HEK293 (cell line): Measurements from ENCODE around the gene NIBAN1.
"Not testable (repeated sequence)": the region's sequence is repeated elsewhere in the genome, so short reads cannot be mapped to it uniquely, and the experiment has no call there.

Experiments
- CTCF ChIA-PET: fragments of 350-600 bp; formaldehyde crosslinking; extraction: SDS; loops from one replicate; lab custom pipeline; 2021; ENCODE audit warnings: antibody characterized with exemption; lab: Yijun Ruan, JAX
- POLR2A ChIA-PET: fragments of 300-600 bp; formaldehyde crosslinking; extraction: SDS; loops from one replicate; lab custom pipeline; 2020; ENCODE audit warnings: antibody characterized with exemption, inconsistent platforms; lab: Yijun Ruan, JAX
- H3K27ac ChIP-seq: fragments of 200-500 bp; sonication (Bioruptor generic); 2 replicates; pipeline ENCODE4 v1.5.1; 2014; ENCODE audit warnings: low read depth, low read length, control low read depth, inconsistent platforms; ENCODE audit errors: extremely low read depth
- H3K36me3 ChIP-seq, 2 experiments: fragments of 200-500 bp in 1 of 2; sonication (Bioruptor generic) in 1 of 2; 1 replicate in 1 of 2; 2 replicates in 1 of 2; pipeline ENCODE4 v1.5.1; 2014 to 2017; ENCODE audit warnings: inconsistent platforms in 2 of 2, low read length in 2 of 2; ENCODE audit not compliant: control insufficient read depth in 2 of 2, insufficient read depth in 1 of 2
- H3K4me1 ChIP-seq: fragments of 200-500 bp; sonication (Bioruptor generic); 2 replicates; pipeline ENCODE4 v1.5.1; 2014; ENCODE audit warnings: mild to moderate bottlenecking, low read length, inconsistent platforms; ENCODE audit not compliant: control insufficient read depth, insufficient read depth
- H3K4me3 ChIP-seq: 2 replicates; pipeline ENCODE4 v1.5.1; 2011; ENCODE audit warnings: low read depth, mild to moderate bottlenecking, control low read depth, low read length, moderate library complexity
- H3K9me3 ChIP-seq: fragments of 200-500 bp; sonication (Bioruptor generic); 2 replicates; pipeline ENCODE4 v1.5.1; 2014; ENCODE audit warnings: low read depth, low read length, inconsistent platforms; ENCODE audit not compliant: control insufficient read depth, insufficient read depth
- FEZF1 ChIP-seq: fragments of 450-650 bp; formaldehyde crosslinking; IDR thresholded peaks from 2 replicates; pipeline ENCODE4 v1.5.1; 2016; ENCODE audit warnings: missing biosample characterization, missing genetic modification characterization
- HOXA7 ChIP-seq: sonication (generic); formaldehyde crosslinking; IDR thresholded peaks from 2 replicates; pipeline ENCODE4 v1.8.1; 2022; ENCODE audit warnings: missing genetic modification reagents, borderline replicate concordance
- MEIS1 ChIP-seq: sonication (generic); formaldehyde crosslinking; IDR thresholded peaks from 2 replicates; pipeline ENCODE4 v1.8.1; 2022; ENCODE audit warnings: missing genetic modification reagents, mild to moderate bottlenecking, borderline replicate concordance
- ZBTB1 ChIP-seq: fragments of 450-650 bp; formaldehyde crosslinking; IDR thresholded peaks from 2 replicates; pipeline ENCODE4 v1.5.1; 2016; ENCODE audit warnings: missing biosample characterization, missing genetic modification characterization
- ZBTB20 ChIP-seq: fragments of 450-650 bp; formaldehyde crosslinking; IDR thresholded peaks from 2 replicates; pipeline ENCODE4 v1.5.1; 2016; ENCODE audit warnings: missing biosample characterization, missing genetic modification characterization
- ZNF16 ChIP-seq: fragments of 450-650 bp; formaldehyde crosslinking; IDR thresholded peaks from 2 replicates; pipeline ENCODE4 v1.5.1; 2016; ENCODE audit warnings: low read depth, missing biosample characterization, missing genetic modification characterization
- ZNF169 ChIP-seq: fragments of 450-650 bp; formaldehyde crosslinking; IDR thresholded peaks from 2 replicates; pipeline ENCODE4 v1.5.1; 2016; ENCODE audit warnings: missing biosample characterization, missing genetic modification characterization
- ZNF184 ChIP-seq: fragments of 450-650 bp; IDR thresholded peaks from 2 replicates; pipeline ENCODE4 v1.5.1; 2018; ENCODE audit warnings: missing biosample characterization, mild to moderate bottlenecking, missing genetic modification characterization
- ZNF311 ChIP-seq: fragments of 450-650 bp; formaldehyde crosslinking; IDR thresholded peaks from 2 replicates; pipeline ENCODE4 v1.5.1; 2017; ENCODE audit warnings: missing biosample characterization, missing genetic modification characterization, borderline replicate concordance
- ZNF658 ChIP-seq: fragments of 450-650 bp; formaldehyde crosslinking; IDR thresholded peaks from 2 replicates; pipeline ENCODE4; 2016; ENCODE audit warnings: missing biosample characterization, missing genetic modification characterization
- TF ChIP-seq, protein P1 (sequence below): fragments of 450-650 bp; formaldehyde crosslinking; IDR thresholded peaks from 2 replicates; pipeline ENCODE4 v1.5.1; 2017; ENCODE audit warnings: missing biosample characterization, missing genetic modification characterization
- TF ChIP-seq, protein P2 (sequence below): sonication (generic); formaldehyde crosslinking; IDR thresholded peaks from 2 replicates; pipeline ENCODE4 v1.8.1; 2022; ENCODE audit warnings: mild to moderate bottlenecking, moderate library complexity, missing genetic modification reagents

The NIBAN1 gene

DNA sequence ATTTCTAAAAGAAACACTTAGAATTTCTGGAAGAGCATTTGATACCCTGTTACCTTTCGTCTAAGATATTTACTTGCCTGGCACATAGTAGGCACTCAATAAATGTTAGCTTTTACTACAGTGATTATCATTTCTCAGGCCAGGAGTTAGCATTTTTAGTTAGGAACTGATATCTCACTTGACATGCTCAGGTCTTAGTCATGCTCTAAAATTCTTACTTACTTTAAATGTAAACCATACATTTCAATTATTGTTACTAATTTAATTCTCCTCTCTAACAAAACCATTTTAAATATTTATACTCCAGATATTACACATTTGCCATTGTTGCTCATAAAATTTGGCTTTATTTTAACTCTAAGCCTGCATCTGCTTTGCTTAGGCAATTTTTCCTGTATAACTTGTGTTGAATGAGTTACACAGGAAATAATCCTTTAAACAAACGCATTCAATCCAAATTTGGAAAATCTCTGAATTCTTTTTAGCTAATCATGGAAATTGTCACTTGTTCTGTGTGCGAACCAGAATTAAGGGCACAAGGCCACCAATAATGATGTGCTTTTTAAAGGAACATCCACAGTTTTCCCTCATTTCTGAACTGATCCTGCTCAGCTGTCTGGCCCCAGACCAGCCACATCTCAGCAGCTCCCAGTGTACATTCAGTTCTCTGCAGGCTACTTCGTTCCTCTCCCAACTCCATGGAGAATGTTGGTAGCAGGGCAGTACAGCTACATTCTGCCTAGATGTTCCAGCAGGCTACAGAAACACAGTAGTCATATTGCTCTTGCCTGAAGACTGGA is 15.6 kb downstream of the NIBAN1 start:
- Histone ChIP-seq H3K4me3 (no peak overlapping the region), H3K9me3 (no peaks in the 10 kb centered on the region), H3K36me3 (no peaks in the 10 kb centered on the region), H3K4me1 (peaks cover 4% of the 10 kb centered on the region; the same call in 1 of the 2 replicates), H3K27ac (no peak overlapping the region)
- CTCF ChIA-PET: interaction anchor here (0.6 kb wide), 1 partner anchor 20 kb away, joined by 3 read pairs; no protein-coding TSS in a partner anchor
- TF ChIP-seq ZNF169 (tag by site-specific recombination): no peak
- TF ChIP-seq, protein P1, sequence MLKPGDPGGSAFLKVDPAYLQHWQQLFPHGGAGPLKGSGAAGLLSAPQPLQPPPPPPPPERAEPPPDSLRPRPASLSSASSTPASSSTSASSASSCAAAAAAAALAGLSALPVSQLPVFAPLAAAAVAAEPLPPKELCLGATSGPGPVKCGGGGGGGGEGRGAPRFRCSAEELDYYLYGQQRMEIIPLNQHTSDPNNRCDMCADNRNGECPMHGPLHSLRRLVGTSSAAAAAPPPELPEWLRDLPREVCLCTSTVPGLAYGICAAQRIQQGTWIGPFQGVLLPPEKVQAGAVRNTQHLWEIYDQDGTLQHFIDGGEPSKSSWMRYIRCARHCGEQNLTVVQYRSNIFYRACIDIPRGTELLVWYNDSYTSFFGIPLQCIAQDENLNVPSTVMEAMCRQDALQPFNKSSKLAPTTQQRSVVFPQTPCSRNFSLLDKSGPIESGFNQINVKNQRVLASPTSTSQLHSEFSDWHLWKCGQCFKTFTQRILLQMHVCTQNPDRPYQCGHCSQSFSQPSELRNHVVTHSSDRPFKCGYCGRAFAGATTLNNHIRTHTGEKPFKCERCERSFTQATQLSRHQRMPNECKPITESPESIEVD (tag by site-specific recombination): 0 out of 2 replicates have a peak, but pooled peaks have one; percentile 21
- POLR2A ChIA-PET: no interaction called here

DNA sequence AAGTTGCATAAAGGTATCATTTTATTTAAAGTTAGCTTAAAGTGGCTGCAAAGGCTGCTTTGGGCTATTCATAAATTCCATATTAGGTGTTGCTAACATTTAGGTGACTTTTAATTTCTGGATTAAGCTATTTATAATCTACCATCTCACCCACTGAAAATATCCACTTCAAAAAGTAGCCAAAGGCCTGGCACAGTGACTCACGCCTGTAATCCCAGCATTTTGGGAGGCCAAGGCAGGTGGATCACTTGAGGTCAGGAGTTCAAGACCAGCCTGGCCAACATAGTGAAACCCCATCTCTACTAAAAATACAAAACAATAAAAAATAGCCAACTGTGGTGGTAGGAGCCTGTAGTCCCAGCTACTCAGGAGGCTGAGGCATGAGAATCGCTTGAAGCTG is 16.4 kb downstream of the NIBAN1 start:
- H3K36me3 ChIP-seq, H3K9me3 ChIP-seq, POLR2A ChIA-PET, H3K27ac ChIP-seq, H3K4me3 ChIP-seq, H3K4me1 ChIP-seq: not testable (repeated sequence)
- CTCF ChIA-PET: interaction anchor here (0.7 kb wide), 1 partner anchor 86 kb away, joined by 3 read pairs; no protein-coding TSS in a partner anchor

DNA sequence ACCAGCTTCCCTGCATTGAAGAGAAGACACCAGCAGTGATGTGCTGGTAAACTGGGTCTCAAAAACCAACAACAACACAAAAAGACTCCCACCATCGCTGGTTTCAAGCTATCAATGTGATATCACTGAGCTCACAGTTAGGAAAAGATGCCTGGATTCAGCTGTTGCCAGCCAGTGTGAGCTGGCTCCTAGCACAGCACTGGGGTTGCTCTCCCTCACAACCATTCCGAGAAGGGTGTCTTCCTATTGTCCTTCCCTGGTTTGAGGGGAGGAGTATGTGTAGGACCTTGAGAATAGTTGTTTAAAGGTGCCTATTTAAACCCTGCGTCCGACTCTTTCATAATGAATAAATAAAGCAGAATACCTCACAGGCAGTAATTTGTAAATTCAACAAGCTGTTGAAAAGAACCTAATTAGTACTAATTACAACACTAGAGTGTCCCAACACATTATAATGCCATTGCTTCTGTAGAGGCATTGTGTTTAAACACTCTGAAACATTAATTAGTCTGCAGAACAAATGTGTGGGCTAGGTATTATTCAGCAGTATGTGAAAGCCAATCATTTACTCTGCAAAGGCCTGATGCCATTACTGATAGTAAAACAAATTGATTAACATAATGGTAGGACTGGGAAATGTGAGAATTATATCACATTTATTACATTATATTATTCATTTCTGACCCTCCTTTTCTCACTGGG is 17.2 kb downstream of the NIBAN1 start:
- ChIA-PET POLR2A (no interaction called here), CTCF (interaction anchor here (0.7 kb wide), 1 partner anchor 87 kb away, joined by 3 read pairs; no protein-coding TSS in a partner anchor)
- H3K4me3 ChIP-seq: no peak overlapping the region

GRCh38 chr1:184954232-184954995 is 19.9 kb downstream of the NIBAN1 start:
- CTCF ChIA-PET: interaction anchor here (0.6 to 0.7 kb wide), 2 partner anchors 35 to 152 kb away, joined by 3 to 5 read pairs; no protein-coding TSS in a partner anchor
- no peaks in the 10 kb centered on the region for H3K36me3 ChIP-seq
- H3K27ac ChIP-seq: no peak overlapping the region
- H3K4me3 ChIP-seq: no peak overlapping the region
- TF ChIP-seq ZBTB20 (tag by site-specific recombination) (peak; percentile 20; the same call in 1 of the 2 replicates), ZNF16 (tag by site-specific recombination) (no peak), ZNF311 (tag by site-specific recombination) (no peak), ZBTB1 (no peak), FEZF1 (tag by site-specific recombination) (no peak), MEIS1 (CRISPR knock-in tag) (no peak)
- TF ChIP-seq, protein P2, sequence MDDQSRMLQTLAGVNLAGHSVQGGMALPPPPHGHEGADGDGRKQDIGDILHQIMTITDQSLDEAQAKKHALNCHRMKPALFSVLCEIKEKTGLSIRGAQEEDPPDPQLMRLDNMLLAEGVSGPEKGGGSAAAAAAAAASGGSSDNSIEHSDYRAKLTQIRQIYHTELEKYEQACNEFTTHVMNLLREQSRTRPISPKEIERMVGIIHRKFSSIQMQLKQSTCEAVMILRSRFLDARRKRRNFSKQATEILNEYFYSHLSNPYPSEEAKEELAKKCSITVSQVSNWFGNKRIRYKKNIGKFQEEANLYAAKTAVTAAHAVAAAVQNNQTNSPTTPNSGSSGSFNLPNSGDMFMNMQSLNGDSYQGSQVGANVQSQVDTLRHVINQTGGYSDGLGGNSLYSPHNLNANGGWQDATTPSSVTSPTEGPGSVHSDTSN: no peak
- H3K9me3 ChIP-seq: no peaks in the 10 kb centered on the region
- H3K4me1 ChIP-seq: peaks cover 16% of the 10 kb centered on the region
- POLR2A ChIA-PET: no interaction called here

More for the DNA sequence above, 17.2 kb downstream of the NIBAN1 start:
- H3K27ac ChIP-seq: no peak overlapping the region
- H3K9me3 ChIP-seq: no peaks in the 10 kb centered on the region
- TF ChIP-seq HOXA7: no peak
- TF ChIP-seq ZNF658: no peak
- no peak for TF ChIP-seq ZNF184 (tag by site-specific recombination)
- H3K36me3 ChIP-seq: no peaks in the 10 kb centered on the region
- H3K4me1 ChIP-seq: peaks cover 7% of the 10 kb centered on the region; the same call in 1 of the 2 replicates
